Nephron (organoid): ENCODE data around the gene VAMP5.

ENCODE experiments used
- H3K27ac Mint-ChIP-seq, 3 experiments: 2 replicates each; pipeline ENCODE4 v1.8.0; 2020; ENCODE audit warnings: mixed read lengths in 3 of 3, mild to moderate bottlenecking in 2 of 3, moderate library complexity in 1 of 3
- H3K27me3 Mint-ChIP-seq: 2 replicates; pipeline ENCODE4 v1.8.0; 2021; ENCODE audit warnings: low read depth, mild to moderate bottlenecking, moderate library complexity, mixed read lengths
- H3K36me3 Mint-ChIP-seq: 2 replicates; pipeline ENCODE4 v1.8.0; 2020; ENCODE audit warnings: low read depth, mixed read lengths
- H3K4me1 Mint-ChIP-seq: 2 replicates; pipeline ENCODE4 v1.8.0; 2020; ENCODE audit warnings: mixed read lengths
- H3K4me3 Mint-ChIP-seq, 3 experiments: 2 replicates each; pipeline ENCODE4 v1.8.0; 2020; ENCODE audit warnings: mild to moderate bottlenecking in 3 of 3, mixed read lengths in 3 of 3, moderate library complexity in 2 of 3
- H3K9me3 Mint-ChIP-seq: 2 replicates; pipeline ENCODE4 v1.8.0; 2020; ENCODE audit warnings: mixed read lengths
- TF ChIP-seq, protein P1 (sequence below), 3 experiments: fragments of 200-600 bp; sonication (generic); IDR thresholded peaks; one replicate each; pipeline ENCODE4 v1.5.0; 2021; ENCODE audit warnings: antibody characterized with exemption in 3 of 3; ENCODE audit not compliant: unreplicated experiment in 3 of 3

VAMP5 gene

DNA sequence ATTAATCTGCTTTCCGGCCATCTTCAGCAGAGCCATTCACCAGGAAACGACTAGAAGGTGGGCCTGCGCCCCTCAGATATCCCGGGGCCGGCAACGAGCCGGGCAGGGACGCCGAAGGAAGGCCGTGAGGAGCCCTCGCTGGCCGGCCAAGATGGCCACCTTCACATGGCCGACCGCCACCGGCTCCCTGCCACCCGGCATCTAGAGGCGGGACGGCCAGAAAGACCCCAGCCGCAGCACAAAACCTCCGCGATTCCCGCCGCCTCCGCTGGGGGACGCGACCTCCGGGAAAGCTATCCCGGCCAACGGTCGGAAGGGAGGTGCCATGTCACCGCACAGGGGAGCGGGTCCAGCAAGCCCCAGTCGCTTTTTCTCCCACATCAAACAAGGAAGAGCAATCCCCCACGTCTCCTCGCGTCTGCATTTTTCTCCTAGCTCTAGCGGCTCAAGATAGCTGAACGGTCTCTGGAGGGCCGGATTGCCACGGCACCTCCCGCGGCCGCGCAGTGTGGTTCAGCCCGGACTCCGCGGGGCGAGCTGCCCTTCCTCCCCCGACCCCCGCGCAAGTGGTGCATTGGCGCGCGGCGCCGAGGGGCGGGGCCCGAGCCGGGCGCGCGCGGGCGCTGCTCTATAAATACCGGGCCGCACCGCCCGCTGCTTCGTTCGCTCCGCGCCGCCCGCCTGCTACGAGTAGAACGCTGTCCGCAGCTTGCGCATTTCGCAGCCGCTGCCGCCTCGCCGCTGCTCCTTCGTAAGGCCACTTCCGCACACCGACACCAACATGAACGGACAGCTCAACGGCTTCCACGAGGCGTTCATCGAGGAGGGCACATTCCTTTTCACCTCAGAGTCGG, 45.5 kb upstream of the VAMP5 start, which contains the start of gene MAT2A:
MAT2A (plus strand) TSS at position 662 of the 854 bp plus-strand sequence; CDS start at position 782, 120 bp downstream.
- Mint-ChIP-seq H3K36me3 (peaks cover 39% of the 10 kb centered on the region), H3K27me3 (no peaks in the 10 kb centered on the region), H3K27ac (peak within 1 kb of the TSS; percentile 98 to 100 (median 100)), H3K9me3 (no peaks in the 10 kb centered on the region), H3K4me3 (peak within 1 kb of the TSS; percentile 94 to 99 (median 96)), H3K4me1 (peaks cover 64% of the 10 kb centered on the region)
- TF ChIP-seq, protein P1, sequence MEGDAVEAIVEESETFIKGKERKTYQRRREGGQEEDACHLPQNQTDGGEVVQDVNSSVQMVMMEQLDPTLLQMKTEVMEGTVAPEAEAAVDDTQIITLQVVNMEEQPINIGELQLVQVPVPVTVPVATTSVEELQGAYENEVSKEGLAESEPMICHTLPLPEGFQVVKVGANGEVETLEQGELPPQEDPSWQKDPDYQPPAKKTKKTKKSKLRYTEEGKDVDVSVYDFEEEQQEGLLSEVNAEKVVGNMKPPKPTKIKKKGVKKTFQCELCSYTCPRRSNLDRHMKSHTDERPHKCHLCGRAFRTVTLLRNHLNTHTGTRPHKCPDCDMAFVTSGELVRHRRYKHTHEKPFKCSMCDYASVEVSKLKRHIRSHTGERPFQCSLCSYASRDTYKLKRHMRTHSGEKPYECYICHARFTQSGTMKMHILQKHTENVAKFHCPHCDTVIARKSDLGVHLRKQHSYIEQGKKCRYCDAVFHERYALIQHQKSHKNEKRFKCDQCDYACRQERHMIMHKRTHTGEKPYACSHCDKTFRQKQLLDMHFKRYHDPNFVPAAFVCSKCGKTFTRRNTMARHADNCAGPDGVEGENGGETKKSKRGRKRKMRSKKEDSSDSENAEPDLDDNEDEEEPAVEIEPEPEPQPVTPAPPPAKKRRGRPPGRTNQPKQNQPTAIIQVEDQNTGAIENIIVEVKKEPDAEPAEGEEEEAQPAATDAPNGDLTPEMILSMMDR (IDR thresholded peaks at IDR 0.05; ENCODE audit: unreplicated experiment in 3 of 3): peak; percentile 66 to 81 (median 80)

DNA sequence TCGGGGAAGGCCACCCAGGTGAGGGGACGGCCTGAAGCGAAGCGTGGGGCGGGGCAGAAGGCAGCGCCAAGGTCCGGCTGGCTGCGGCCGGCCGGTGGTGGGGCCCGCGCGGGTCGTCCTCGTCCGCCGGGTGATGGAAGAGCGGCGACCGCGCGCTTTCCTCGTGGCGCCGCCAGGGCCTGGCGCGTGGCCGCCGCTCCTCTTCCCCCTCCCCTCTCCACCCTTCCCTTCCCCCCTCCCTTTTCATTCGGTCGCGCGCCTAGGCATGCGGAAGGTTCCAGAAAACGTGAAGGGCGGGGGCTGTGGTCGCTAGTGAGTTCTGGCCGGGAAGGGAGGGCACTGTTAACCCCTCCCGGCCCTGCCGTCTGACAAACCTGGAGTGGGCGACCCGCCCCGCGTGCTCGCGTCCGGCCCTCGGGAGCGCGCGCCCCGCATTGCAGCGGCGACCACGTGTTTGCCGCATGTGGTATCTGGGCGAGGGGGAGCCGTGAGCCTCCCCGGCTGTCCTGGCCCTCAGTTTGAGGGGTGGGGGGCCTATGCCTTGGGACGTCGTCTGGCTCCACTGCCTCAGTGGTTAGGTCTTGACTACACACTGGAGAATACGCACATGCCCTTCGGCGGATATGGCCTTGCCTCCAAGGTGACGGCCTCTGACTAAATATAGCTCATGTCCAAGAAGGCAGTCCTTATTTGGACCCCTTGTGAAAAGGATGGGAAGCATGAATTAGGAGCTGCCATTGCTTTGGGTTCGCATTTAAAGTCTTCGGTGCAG, 44.7 kb upstream of the VAMP5 start:
- no peaks in the 10 kb centered on the region for H3K9me3 Mint-ChIP-seq
- TF ChIP-seq, protein P1 (IDR thresholded peaks at IDR 0.05; ENCODE audit: unreplicated experiment in 3 of 3): no peak
- H3K27me3 Mint-ChIP-seq: no peaks in the 10 kb centered on the region
- peak overlapping the region; percentile 98 to 100 (median 100) for H3K27ac Mint-ChIP-seq
- H3K4me1 Mint-ChIP-seq: peaks cover 70% of the 10 kb centered on the region
- H3K4me3 Mint-ChIP-seq: peak overlapping the region; percentile 94 to 99 (median 96)
- peaks cover 47% of the 10 kb centered on the region for H3K36me3 Mint-ChIP-seq

DNA sequence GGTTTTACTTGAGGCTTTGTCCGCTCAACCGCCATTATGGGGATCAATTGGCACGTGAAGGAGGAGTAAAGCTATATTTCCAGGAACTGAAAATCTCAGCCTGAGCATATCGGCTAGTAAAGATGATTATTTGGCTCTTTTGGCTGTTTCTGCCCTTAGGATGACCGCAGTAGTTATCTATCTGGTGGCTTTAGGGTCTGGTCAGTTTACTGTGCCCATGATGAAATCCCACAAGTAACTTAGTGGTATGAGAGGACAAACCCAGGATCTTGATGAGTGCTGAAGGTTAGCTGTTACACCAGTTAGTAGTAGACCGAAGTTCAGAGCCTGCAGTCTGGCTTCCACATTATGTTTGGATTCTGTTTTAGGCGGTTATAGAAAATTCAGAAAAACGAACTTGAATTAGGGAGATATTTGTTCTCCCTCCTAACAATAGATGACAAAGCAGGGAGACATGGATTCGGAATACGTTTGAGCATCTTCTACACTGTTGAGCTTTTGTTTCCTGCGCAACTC, 44.0 kb upstream of the VAMP5 start:
- TF ChIP-seq, protein P1 (IDR thresholded peaks at IDR 0.05; ENCODE audit: unreplicated experiment in 3 of 3): no peak
- Mint-ChIP-seq H3K36me3 (peaks cover 50% of the 10 kb centered on the region), H3K4me3 (peak overlapping the region; percentile 94 to 99 (median 96)), H3K27me3 (no peaks in the 10 kb centered on the region), H3K27ac (peak overlapping the region; percentile 97 to 100 (median 98)), H3K9me3 (no peaks in the 10 kb centered on the region), H3K4me1 (peaks cover 67% of the 10 kb centered on the region)

DNA sequence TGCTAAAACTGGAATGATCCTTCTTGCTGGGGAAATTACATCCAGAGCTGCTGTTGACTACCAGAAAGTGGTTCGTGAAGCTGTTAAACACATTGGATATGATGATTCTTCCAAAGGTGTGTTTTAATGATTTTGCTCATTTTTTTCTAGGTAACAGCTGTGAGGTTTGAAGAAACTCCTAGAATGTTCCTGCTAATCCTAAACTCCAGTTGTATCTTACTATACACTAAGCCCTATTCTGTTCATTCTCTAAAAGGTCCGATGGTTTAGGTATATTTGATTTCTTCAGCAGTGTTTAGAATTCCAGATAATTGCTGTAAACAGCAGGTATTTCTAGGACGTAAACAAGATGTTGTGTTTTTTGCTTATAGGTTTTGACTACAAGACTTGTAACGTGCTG, 43.0 kb upstream of the VAMP5 start:
- H3K27me3 Mint-ChIP-seq: no peaks in the 10 kb centered on the region

DNA sequence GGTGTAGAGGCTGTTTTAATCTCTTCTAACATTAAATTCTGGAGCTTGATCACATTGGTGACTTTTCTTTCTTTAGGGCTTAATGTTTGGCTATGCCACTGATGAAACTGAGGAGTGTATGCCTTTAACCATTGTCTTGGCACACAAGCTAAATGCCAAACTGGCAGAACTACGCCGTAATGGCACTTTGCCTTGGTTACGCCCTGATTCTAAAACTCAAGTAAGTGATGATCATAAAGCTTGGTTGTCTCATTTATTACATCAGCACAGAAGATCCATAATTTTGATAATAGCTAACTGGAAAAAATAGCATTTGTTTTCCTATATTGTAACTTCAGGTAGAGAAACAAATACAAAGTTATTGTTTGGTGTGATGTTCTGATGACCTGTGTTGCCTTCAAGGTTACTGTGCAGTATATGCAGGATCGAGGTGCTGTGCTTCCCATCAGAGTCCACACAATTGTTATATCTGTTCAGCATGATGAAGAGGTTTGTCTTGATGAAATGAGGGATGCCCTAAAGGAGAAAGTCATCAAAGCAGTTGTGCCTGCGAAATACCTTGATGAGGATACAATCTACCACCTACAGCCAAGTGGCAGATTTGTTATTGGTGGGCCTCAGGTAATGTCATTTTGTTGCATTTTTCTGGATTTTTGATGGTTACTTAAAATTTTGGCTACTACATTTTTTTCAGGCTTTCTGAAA, 42.3 kb upstream of the VAMP5 start:
- Mint-ChIP-seq H3K27me3 (no peaks in the 10 kb centered on the region), H3K4me3 (peak overlapping the region; percentile 94 to 99 (median 96)), H3K9me3 (no peaks in the 10 kb centered on the region), H3K4me1 (peaks cover 57% of the 10 kb centered on the region), H3K36me3 (peaks cover 64% of the 10 kb centered on the region), H3K27ac (peak overlapping the region in 2 of 3 experiments; percentile 11 to 21)
- TF ChIP-seq, protein P1 (IDR thresholded peaks at IDR 0.05; ENCODE audit: unreplicated experiment in 3 of 3): no peak

More for the DNA sequence above, 43.0 kb upstream of the VAMP5 start:
- Mint-ChIP-seq H3K9me3 (no peaks in the 10 kb centered on the region), H3K36me3 (peaks cover 58% of the 10 kb centered on the region), H3K4me3 (peak overlapping the region; percentile 94 to 99 (median 96)), H3K27ac (peak overlapping the region in 1 of 3 experiments; percentile 100), H3K4me1 (peaks cover 64% of the 10 kb centered on the region)
- TF ChIP-seq, protein P1 (IDR thresholded peaks at IDR 0.05; ENCODE audit: unreplicated experiment in 3 of 3): no peak
